ENCODE data around the gene ADIG.

DNA sequence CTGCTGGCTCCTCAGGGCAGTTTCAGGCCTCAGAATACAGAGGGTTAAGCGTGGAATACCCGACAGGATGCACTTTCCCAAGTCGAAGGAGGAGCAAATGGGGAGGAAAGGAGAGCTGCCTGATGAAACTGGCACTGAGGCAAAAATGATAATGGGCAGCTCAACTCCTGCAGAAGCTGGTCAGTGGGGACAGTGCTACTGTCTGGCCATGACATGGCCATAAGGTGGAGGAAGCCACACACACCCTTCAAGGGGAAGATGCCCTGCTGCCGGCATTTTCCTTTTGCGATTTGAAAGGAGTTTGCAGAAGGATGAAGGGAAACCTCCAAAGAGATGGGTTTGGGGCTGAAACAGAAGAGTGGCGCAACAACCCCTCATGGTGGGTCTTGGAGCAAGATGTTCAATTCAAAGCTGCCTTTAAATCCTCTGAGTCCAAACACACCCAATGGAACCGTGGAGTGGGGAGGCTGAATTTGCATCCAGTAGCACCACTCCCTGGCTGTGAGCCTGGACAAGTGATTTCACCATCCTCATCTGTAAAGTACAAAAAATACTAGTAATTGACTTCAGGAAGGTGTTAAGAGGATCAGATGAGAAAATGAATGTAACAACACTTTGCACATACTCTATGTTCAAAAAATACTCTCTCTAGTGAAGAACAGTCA is 3.2 kb downstream of the ADIG start:
- TF ChIP-seq, protein P1, sequence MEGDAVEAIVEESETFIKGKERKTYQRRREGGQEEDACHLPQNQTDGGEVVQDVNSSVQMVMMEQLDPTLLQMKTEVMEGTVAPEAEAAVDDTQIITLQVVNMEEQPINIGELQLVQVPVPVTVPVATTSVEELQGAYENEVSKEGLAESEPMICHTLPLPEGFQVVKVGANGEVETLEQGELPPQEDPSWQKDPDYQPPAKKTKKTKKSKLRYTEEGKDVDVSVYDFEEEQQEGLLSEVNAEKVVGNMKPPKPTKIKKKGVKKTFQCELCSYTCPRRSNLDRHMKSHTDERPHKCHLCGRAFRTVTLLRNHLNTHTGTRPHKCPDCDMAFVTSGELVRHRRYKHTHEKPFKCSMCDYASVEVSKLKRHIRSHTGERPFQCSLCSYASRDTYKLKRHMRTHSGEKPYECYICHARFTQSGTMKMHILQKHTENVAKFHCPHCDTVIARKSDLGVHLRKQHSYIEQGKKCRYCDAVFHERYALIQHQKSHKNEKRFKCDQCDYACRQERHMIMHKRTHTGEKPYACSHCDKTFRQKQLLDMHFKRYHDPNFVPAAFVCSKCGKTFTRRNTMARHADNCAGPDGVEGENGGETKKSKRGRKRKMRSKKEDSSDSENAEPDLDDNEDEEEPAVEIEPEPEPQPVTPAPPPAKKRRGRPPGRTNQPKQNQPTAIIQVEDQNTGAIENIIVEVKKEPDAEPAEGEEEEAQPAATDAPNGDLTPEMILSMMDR (IDR thresholded peaks at IDR 0.05) = no peak
- TF ChIP-seq POLR2AphosphoS5 (IDR thresholded peaks at IDR 0.05) = no peak
- no peak for TF ChIP-seq POLR2A (IDR thresholded peaks at IDR 0.05)
